A549 (cell line): Measurements from ENCODE around the gene PDLIM3.

Source experiments
- CHD2 ChIP-seq: fragments of 150-350 bp; IDR thresholded peaks from 2 replicates; pipeline ENCODE4 v1.6.1; 2014; ENCODE audit warnings: low read length; ENCODE audit not compliant: partially characterized antibody
- EP300 ChIP-seq, 2 experiments: fragments of >200 bp; sonication (Bioruptor Twin); formaldehyde crosslinking; IDR thresholded peaks; 2 replicates in 1 of 2; 3 replicates in 1 of 2; pipeline ENCODE4 v1.6.1; 2016 to 2017
- GATA3 ChIP-seq: IDR thresholded peaks from 2 replicates; pipeline ENCODE4 v1.6.1; 2012; ENCODE audit warnings: borderline replicate concordance
- JUNB ChIP-seq: fragments of >200 bp; sonication (Bioruptor Twin); formaldehyde crosslinking; IDR thresholded peaks from 2 replicates; pipeline ENCODE4 v1.6.1; 2016
- POLR2A ChIP-seq: IDR thresholded peaks from 2 replicates; pipeline ENCODE4 v1.6.1; 2012; ENCODE audit warnings: mild to moderate bottlenecking, low read length
- SMC3 ChIP-seq: fragments of >200 bp; sonication (Bioruptor Twin); formaldehyde crosslinking; IDR thresholded peaks from 3 replicates; pipeline ENCODE4 v1.6.1; 2018; ENCODE audit warnings: inconsistent platforms
- SREBF2 ChIP-seq: fragments of 450-650 bp; IDR thresholded peaks from 2 replicates; pipeline ENCODE4 v1.6.1; 2014; ENCODE audit warnings: mild to moderate bottlenecking, moderate library complexity
- TF ChIP-seq, protein P1 (sequence below): fragments of >200 bp; sonication (Bioruptor Twin); formaldehyde crosslinking; IDR thresholded peaks from 3 replicates; pipeline ENCODE4 v1.5.1; 2016
- TF ChIP-seq, protein P2 (sequence below): fragments of 200-600 bp; sonication (generic); IDR thresholded peaks from 2 replicates; pipeline ENCODE4 v1.6.1; 2016; ENCODE audit warnings: antibody characterized with exemption, mild to moderate bottlenecking, moderate library complexity
- TF ChIP-seq, protein P3 (sequence below): fragments of >200 bp; sonication (Bioruptor Twin); formaldehyde crosslinking; IDR thresholded peaks from 3 replicates; pipeline ENCODE4 v1.6.1; 2016
- TF ChIP-seq, protein P4 (sequence below): IDR thresholded peaks from 2 replicates; pipeline ENCODE4 v1.6.1; 2012

DNA sequence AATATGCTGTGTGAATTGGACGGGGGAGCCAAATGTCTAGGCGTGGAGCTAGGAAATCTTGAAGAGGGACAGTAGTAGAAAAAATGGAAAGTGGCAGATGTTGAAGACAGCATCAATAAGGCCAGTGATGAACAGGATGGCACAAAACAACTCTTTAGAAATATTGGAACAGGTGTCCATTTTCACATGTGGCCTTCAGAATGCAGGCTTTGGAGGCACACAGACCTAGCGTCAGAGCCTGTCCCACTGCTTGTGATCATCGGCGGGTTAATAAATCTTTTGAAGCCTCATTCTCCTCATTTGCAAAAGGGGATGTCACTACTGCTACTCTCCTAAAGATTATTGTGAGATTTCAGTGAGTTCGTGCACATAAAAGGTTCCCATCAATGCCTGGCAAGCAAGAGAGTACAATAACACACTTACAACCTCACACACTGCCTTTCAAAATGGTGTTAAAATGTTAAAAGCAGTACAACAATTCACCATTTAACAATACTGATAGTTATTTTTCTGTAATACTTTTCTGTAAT, 2.4 kb downstream of the PDLIM3 start:
- TF ChIP-seq, protein P1, sequence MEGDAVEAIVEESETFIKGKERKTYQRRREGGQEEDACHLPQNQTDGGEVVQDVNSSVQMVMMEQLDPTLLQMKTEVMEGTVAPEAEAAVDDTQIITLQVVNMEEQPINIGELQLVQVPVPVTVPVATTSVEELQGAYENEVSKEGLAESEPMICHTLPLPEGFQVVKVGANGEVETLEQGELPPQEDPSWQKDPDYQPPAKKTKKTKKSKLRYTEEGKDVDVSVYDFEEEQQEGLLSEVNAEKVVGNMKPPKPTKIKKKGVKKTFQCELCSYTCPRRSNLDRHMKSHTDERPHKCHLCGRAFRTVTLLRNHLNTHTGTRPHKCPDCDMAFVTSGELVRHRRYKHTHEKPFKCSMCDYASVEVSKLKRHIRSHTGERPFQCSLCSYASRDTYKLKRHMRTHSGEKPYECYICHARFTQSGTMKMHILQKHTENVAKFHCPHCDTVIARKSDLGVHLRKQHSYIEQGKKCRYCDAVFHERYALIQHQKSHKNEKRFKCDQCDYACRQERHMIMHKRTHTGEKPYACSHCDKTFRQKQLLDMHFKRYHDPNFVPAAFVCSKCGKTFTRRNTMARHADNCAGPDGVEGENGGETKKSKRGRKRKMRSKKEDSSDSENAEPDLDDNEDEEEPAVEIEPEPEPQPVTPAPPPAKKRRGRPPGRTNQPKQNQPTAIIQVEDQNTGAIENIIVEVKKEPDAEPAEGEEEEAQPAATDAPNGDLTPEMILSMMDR: no peak
- TF ChIP-seq JUNB (no peak), SMC3 (no peak), GATA3 (no peak), CHD2 (no peak), SREBF2 (no peak), EP300 (IDR thresholded peaks at IDR 0.05) (no peak), POLR2A (no peak)
- TF ChIP-seq, protein P2, sequence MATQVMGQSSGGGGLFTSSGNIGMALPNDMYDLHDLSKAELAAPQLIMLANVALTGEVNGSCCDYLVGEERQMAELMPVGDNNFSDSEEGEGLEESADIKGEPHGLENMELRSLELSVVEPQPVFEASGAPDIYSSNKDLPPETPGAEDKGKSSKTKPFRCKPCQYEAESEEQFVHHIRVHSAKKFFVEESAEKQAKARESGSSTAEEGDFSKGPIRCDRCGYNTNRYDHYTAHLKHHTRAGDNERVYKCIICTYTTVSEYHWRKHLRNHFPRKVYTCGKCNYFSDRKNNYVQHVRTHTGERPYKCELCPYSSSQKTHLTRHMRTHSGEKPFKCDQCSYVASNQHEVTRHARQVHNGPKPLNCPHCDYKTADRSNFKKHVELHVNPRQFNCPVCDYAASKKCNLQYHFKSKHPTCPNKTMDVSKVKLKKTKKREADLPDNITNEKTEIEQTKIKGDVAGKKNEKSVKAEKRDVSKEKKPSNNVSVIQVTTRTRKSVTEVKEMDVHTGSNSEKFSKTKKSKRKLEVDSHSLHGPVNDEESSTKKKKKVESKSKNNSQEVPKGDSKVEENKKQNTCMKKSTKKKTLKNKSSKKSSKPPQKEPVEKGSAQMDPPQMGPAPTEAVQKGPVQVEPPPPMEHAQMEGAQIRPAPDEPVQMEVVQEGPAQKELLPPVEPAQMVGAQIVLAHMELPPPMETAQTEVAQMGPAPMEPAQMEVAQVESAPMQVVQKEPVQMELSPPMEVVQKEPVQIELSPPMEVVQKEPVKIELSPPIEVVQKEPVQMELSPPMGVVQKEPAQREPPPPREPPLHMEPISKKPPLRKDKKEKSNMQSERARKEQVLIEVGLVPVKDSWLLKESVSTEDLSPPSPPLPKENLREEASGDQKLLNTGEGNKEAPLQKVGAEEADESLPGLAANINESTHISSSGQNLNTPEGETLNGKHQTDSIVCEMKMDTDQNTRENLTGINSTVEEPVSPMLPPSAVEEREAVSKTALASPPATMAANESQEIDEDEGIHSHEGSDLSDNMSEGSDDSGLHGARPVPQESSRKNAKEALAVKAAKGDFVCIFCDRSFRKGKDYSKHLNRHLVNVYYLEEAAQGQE: no peak
- TF ChIP-seq, protein P3, sequence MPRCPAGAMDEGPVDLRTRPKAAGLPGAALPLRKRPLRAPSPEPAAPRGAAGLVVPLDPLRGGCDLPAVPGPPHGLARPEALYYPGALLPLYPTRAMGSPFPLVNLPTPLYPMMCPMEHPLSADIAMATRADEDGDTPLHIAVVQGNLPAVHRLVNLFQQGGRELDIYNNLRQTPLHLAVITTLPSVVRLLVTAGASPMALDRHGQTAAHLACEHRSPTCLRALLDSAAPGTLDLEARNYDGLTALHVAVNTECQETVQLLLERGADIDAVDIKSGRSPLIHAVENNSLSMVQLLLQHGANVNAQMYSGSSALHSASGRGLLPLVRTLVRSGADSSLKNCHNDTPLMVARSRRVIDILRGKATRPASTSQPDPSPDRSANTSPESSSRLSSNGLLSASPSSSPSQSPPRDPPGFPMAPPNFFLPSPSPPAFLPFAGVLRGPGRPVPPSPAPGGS: no peak
- TF ChIP-seq, protein P4, sequence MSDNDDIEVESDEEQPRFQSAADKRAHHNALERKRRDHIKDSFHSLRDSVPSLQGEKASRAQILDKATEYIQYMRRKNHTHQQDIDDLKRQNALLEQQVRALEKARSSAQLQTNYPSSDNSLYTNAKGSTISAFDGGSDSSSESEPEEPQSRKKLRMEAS: no peak
